Epithelial cell of esophagus (primary cell): ENCODE results near the gene TNFRSF13B.
"Not testable (repeated sequence)": the region's sequence is repeated elsewhere in the genome, so short reads cannot be mapped to it uniquely, and the experiment has no call there.

ENCODE experiments used
- DNase-seq: peaks from one replicate; pipeline ENCODE4 v3.0.0; 2010; ENCODE audit warnings: low read depth
- H3K4me3 ChIP-seq: 2 replicates; pipeline ENCODE4 v1.5.1; 2011; ENCODE audit warnings: mild to moderate bottlenecking, low read length, control low read depth
- CTCF ChIP-seq: IDR thresholded peaks from 2 replicates; pipeline ENCODE4 v1.5.1; 2011; ENCODE audit warnings: low read depth, mild to moderate bottlenecking, low read length, control low read depth, inconsistent platforms; ENCODE audit not compliant: insufficient read depth; ENCODE audit errors: missing control alignments

TNFRSF13B gene

GRCh38 chr17:16972346-16972745, 428 bp upstream of the TNFRSF13B start:
- no peak overlapping the region for H3K4me3 ChIP-seq
- no peak for TF ChIP-seq CTCF
- DNase-seq = no peak

GRCh38 chr17:16969931-16970906, 1.7 kb downstream of the TNFRSF13B start:
- no peak overlapping the region for H3K4me3 ChIP-seq
- no peak for TF ChIP-seq CTCF
- DNase-seq = no peak

- DNase-seq = no peak
- no peak overlapping the region for H3K4me3 ChIP-seq
- TF ChIP-seq CTCF = no peak
Observed at GRCh38 chr17:16968786-16969185, 3.1 kb downstream of the TNFRSF13B start.

- TF ChIP-seq CTCF = no peak
- DNase-seq = no peak
- no peak overlapping the region for H3K4me3 ChIP-seq
Observed at GRCh38 chr17:16962804-16963203, 9.1 kb downstream of the TNFRSF13B start.

- no peak for TF ChIP-seq CTCF
- no peak overlapping the region for H3K4me3 ChIP-seq
- no peak for DNase-seq
Observed at GRCh38 chr17:16961792-16962191, 10.1 kb downstream of the TNFRSF13B start.

DNA sequence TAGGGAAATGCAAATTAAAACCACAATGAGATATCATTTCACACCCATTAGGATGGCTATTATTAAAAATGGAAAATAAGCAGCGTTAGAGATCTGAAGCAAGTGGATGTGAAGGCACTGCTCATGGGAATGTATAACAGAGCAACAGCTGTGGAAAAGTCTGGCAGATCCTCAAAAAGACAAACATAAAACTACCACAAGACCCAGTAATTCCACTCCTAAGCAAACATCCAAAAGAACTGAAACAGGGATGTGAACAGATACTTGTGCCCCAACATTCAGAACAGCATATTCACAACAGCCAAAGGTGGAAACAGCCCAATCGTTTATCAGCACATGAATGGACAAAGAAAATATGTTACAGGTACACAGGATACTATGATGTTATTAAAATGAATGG, 10.9 kb downstream of the TNFRSF13B start:
- not testable (repeated sequence) for H3K4me3 ChIP-seq, DNase-seq

GRCh38 chr17:16955011-16955410, 16.9 kb downstream of the TNFRSF13B start:
- not testable (repeated sequence) for H3K4me3 ChIP-seq, DNase-seq

GRCh38 chr17:16954521-16954920, 17.4 kb downstream of the TNFRSF13B start:
- H3K4me3 ChIP-seq = no peak overlapping the region
- no peak for DNase-seq
- no peak for TF ChIP-seq CTCF
